GM23338 (cell line): ENCODE results near the gene FILIP1L. TPM values are rescaled to one million over a fixed set of nuclear protein-coding genes. Genes with fewer than 3 reads are reported as not detected.

Experiments
- ATAC-seq: fragments of 200-7000 bp; cut with Tn5 transposase; 3 replicates; pipeline ENCODE4 v1.9.1; 2020
- DNase-seq: peaks from one replicate; pipeline ENCODE4 v3.0.0-alpha.2; 2015; ENCODE audit warnings: low spot score
- H2AFZ ChIP-seq: fragments of 200-600 bp; sonication (generic); 2 replicates; pipeline ENCODE4 v1.8.0; 2016; ENCODE audit warnings: antibody characterized with exemption, mild to moderate bottlenecking, moderate library complexity
- H3F3A ChIP-seq: fragments of 200-600 bp; sonication (generic); replicated peaks from 2 replicates; pipeline ENCODE4 v1.8.0; 2017; ENCODE audit warnings: antibody characterized with exemption, mixed run types, low read depth
- H3K27ac ChIP-seq: fragments of 200-600 bp; sonication (generic); 2 replicates; pipeline ENCODE4 v1.6.1; 2016; ENCODE audit warnings: low read depth
- H3K27me3 ChIP-seq: fragments of 200-600 bp; sonication (generic); 2 replicates; pipeline ENCODE4 v1.8.0; 2016; ENCODE audit warnings: mild to moderate bottlenecking, mixed run types, moderate library complexity; ENCODE audit not compliant: insufficient read depth
- H3K36me3 ChIP-seq: fragments of 200-600 bp; sonication (generic); 2 replicates; pipeline ENCODE4 v1.8.0; 2016; ENCODE audit warnings: mild to moderate bottlenecking; ENCODE audit not compliant: insufficient read depth
- H3K4me1 ChIP-seq: fragments of 200-600 bp; sonication (generic); 2 replicates; pipeline ENCODE4 v1.8.0; 2016; ENCODE audit warnings: mild to moderate bottlenecking, moderate library complexity; ENCODE audit not compliant: insufficient read depth
- H3K4me2 ChIP-seq: fragments of 200-600 bp; sonication (generic); 2 replicates; pipeline ENCODE4 v1.7.1; 2017; ENCODE audit warnings: mixed run types
- H3K4me3 ChIP-seq: fragments of 200-600 bp; sonication (generic); 2 replicates; pipeline ENCODE4 v1.6.1; 2016; ENCODE audit warnings: mixed run types
- H3K79me2 ChIP-seq: fragments of 200-600 bp; sonication (generic); replicated peaks from 2 replicates; pipeline ENCODE4 v1.8.0; 2017; ENCODE audit warnings: mild to moderate bottlenecking; ENCODE audit not compliant: insufficient read depth
- H3K9me2 ChIP-seq: fragments of 200-600 bp; sonication (generic); 2 replicates; pipeline ENCODE4 v1.8.0; 2017; ENCODE audit not compliant: insufficient read depth
- H4K20me1 ChIP-seq: fragments of 200-600 bp; sonication (generic); replicated peaks from 2 replicates; pipeline ENCODE4 v1.8.0; 2017; ENCODE audit warnings: mild to moderate bottlenecking; ENCODE audit not compliant: insufficient read depth
- H3K27ac Mint-ChIP-seq: 2 replicates; pipeline ENCODE4 v1.8.0; 2020; ENCODE audit warnings: inconsistent platforms, mild to moderate bottlenecking, moderate library complexity, mixed read lengths
- H3K27me3 Mint-ChIP-seq: 3 replicates; pipeline ENCODE4 v1.8.0; 2022; ENCODE audit warnings: low read depth, mild to moderate bottlenecking, moderate library complexity, mixed read lengths, inconsistent platforms; ENCODE audit not compliant: insufficient read depth, poor library complexity
- H3K36me3 Mint-ChIP-seq: 3 replicates; pipeline ENCODE4 v1.8.0; 2021; ENCODE audit warnings: low read depth, mild to moderate bottlenecking, inconsistent platforms, moderate library complexity, mixed read lengths
- H3K4me1 Mint-ChIP-seq: 3 replicates; pipeline ENCODE4 v1.8.0; 2020; ENCODE audit warnings: mild to moderate bottlenecking, inconsistent platforms, mixed read lengths
- H3K4me3 Mint-ChIP-seq: 3 replicates; pipeline ENCODE4 v1.8.0; 2021; ENCODE audit warnings: moderate library complexity, mild to moderate bottlenecking, inconsistent platforms, mixed read lengths
- H3K9me3 Mint-ChIP-seq: 3 replicates; pipeline ENCODE4 v1.8.0; 2020; ENCODE audit warnings: moderate library complexity, mild to moderate bottlenecking, inconsistent platforms, mixed read lengths
- CTCF ChIP-seq, 2 experiments: fragments of 200-600 bp in 1 of 2; sonication (generic) in 1 of 2; conservative IDR thresholded peaks; 2 replicates each; pipeline versions ENCODE4 v1.5.1 to v1.6.1; 2016 to 2017; ENCODE audit warnings: antibody characterized with exemption in 2 of 2, low read depth in 2 of 2, mild to moderate bottlenecking in 2 of 2, moderate library complexity in 1 of 2
- ETS1 ChIP-seq: IDR thresholded peaks from 2 replicates; pipeline ENCODE4 v1.6.1; 2016; ENCODE audit warnings: antibody characterized with exemption
- EZH2 ChIP-seq: fragments of 200-600 bp; sonication (generic); IDR thresholded peaks from one replicate; pipeline ENCODE4 v1.8.0; 2017; ENCODE audit warnings: antibody characterized with exemption, mild to moderate bottlenecking, low read depth; ENCODE audit not compliant: unreplicated experiment
- EZH2phosphoT487 ChIP-seq: fragments of 200-600 bp; sonication (generic); IDR thresholded peaks from one replicate; pipeline ENCODE4 v1.8.1; 2018; ENCODE audit warnings: antibody characterized with exemption; ENCODE audit not compliant: unreplicated experiment
- POLR2AphosphoS5 ChIP-seq: IDR thresholded peaks from 2 replicates; pipeline ENCODE4 v1.6.1; 2016; ENCODE audit warnings: antibody characterized with exemption, low read depth
- STAT1 ChIP-seq: IDR thresholded peaks from one replicate; pipeline ENCODE4 v1.6.1; 2016; ENCODE audit warnings: antibody characterized with exemption; ENCODE audit not compliant: unreplicated experiment
- ZNF114 ChIP-seq: fragments of 250-450 bp; sonication (Bioruptor Pico); IDR thresholded peaks from 2 replicates; pipeline ENCODE4 v1.5.0; 2020; ENCODE audit warnings: mild to moderate bottlenecking, moderate library complexity
- ZNF462 ChIP-seq: fragments of 250-450 bp; sonication (Bioruptor Pico); IDR thresholded peaks from 2 replicates; pipeline ENCODE4 v1.5.0; 2020; ENCODE audit warnings: mild to moderate bottlenecking, moderate library complexity
- polyA plus RNA-seq: library from polyadenylated mRNA; unstranded; fragments of >200 nt; fragmentation: Nextera tagmentation; extraction: Ambion mirVana; gene quantifications from 2 replicates; pipeline ENCODE4 v1.2.1, GENCODE V29; 2016
- total RNA-seq: library from RNA; depleted of rRNA; stranded (reverse); fragments of >200 nt; shearing (Covaris generic); gene quantifications from 2 replicates; pipeline ENCODE4 v1.2.3, GENCODE V29; 2014

The FILIP1L gene
- total and polyA plus RNA-seq, 2 experiments from 2014 or later, result 1.6 TPM; not detected in 1

- Mint-ChIP-seq H3K4me3 (no peak overlapping the region), H3K36me3 (no peaks in the 10 kb centered on the region), H3K27ac (peak overlapping the region; percentile 19), H3K27me3 (no peaks in the 10 kb centered on the region), H3K9me3 (no peaks in the 10 kb centered on the region), H3K4me1 (peaks cover 29% of the 10 kb centered on the region)
- TF ChIP-seq POLR2AphosphoS5 (no peak), ZNF114 (CRISPR knock-in tag) (no peak), EZH2phosphoT487 (no peak), ETS1 (no peak)
- Histone ChIP-seq H3K4me3 (no peak overlapping the region), H3K4me1 (peaks cover 12% of the 10 kb centered on the region; the same call in 1 of the 2 replicates), H4K20me1 (no peaks in the 10 kb centered on the region), H3K9me2 (no peaks in the 10 kb centered on the region), H3K36me3 (no peaks in the 10 kb centered on the region), H2AFZ (no peak overlapping the region), H3K27ac (no peak overlapping the region), H3K4me2 (no peak overlapping the region), H3K79me2 (peaks cover 16% of the 10 kb centered on the region), H3K27me3 (no peaks in the 10 kb centered on the region), H3F3A (no peaks in the 10 kb centered on the region)
- ATAC-seq (no peak), DNase-seq (no peak)
Observed at GRCh38 chr3:99901200-99901926, 212.9 kb downstream of the FILIP1L start.

GRCh38 chr3:99900248-99900647 lies 214.1 kb downstream of the FILIP1L start:
- ATAC-seq (no peak), DNase-seq (no peak)
- H3K79me2 ChIP-seq, result peaks cover 16% of the 10 kb centered on the region
- no peak overlapping the region for H3K4me3 Mint-ChIP-seq
- H3K36me3 Mint-ChIP-seq, result no peaks in the 10 kb centered on the region
- no peaks in the 10 kb centered on the region for H3K9me2 ChIP-seq
- H3K4me2 ChIP-seq, result no peak overlapping the region
- no peak overlapping the region for H3K4me3 ChIP-seq
- no peaks in the 10 kb centered on the region for H3K36me3 ChIP-seq
- peaks cover 20% of the 10 kb centered on the region for H3K4me1 ChIP-seq
- H3K4me1 Mint-ChIP-seq, result peaks cover 40% of the 10 kb centered on the region
- H3K27ac Mint-ChIP-seq, result peak overlapping the region; percentile 51; the same call in 1 of the 2 replicates
- no peaks in the 10 kb centered on the region for H3K9me3 Mint-ChIP-seq
- no peaks in the 10 kb centered on the region for H4K20me1 ChIP-seq
- no peak overlapping the region for H2AFZ ChIP-seq
- no peaks in the 10 kb centered on the region for H3K27me3 ChIP-seq
- no peak overlapping the region for H3K27ac ChIP-seq
- no peaks in the 10 kb centered on the region for H3K27me3 Mint-ChIP-seq
- H3F3A ChIP-seq, result no peaks in the 10 kb centered on the region
- no peak for TF ChIP-seq ZNF114 (CRISPR knock-in tag)
- TF ChIP-seq ZNF462 (CRISPR knock-in tag), result no peak
- TF ChIP-seq CTCF (conservative IDR thresholded peaks at IDR 0.05; ENCODE audit: low read depth in 2 of 2), result no peak
- TF ChIP-seq POLR2AphosphoS5, result no peak
- TF ChIP-seq STAT1, result no peak
- no peak for TF ChIP-seq EZH2
